Measurements from ENCODE around the gene YTHDF1. TPM values are rescaled to one million over a fixed set of nuclear protein-coding genes. Genes with fewer than 3 reads are reported as not detected.

YTHDF1 gene
- total and polyA plus RNA-seq, 2 of the 8 experiments (the other 6 are each of a cell fraction or from before 2014, with no cell fraction given) = 32.8 to 66.0 TPM

- no peak for TF ChIP-seq RAD21 (IDR thresholded peaks at IDR 0.05 in 1 of 2, conservative IDR thresholded peaks at IDR 0.05 in 1 of 2; ENCODE audit: low read depth in 2 of 2, low read length in 2 of 2)
- no peak for TF ChIP-seq POU5F1 (IDR thresholded peaks at IDR 0.05; ENCODE audit: low read depth, low read length)
- TF ChIP-seq USF2 (IDR thresholded peaks at IDR 0.05; ENCODE audit: low read length) = no peak
Observed at GRCh38 chr20:63233924-63234323, 18.0 kb upstream of the YTHDF1 start (continued).

Measured in H1 (cell line).